Effector CD8-positive, alpha-beta T cell (primary cell): ENCODE measurements around the gene SNX2.
A peak's percentile ranks its signal among the peaks of the same experiment; 100 is the strongest.
"Not testable (repeated sequence)": the region's sequence is repeated elsewhere in the genome, so short reads cannot be mapped to it uniquely, and the experiment has no call there.

Source experiments
- DNase-seq: peaks from one replicate; lab custom pipeline; 2025; lab: John Stamatoyannopoulos, UW

The SNX2 gene

GRCh38 chr5:122844136-122844909 lies 69.4 kb downstream of the SNX2 start:
- DNase-seq: no peak

DNA sequence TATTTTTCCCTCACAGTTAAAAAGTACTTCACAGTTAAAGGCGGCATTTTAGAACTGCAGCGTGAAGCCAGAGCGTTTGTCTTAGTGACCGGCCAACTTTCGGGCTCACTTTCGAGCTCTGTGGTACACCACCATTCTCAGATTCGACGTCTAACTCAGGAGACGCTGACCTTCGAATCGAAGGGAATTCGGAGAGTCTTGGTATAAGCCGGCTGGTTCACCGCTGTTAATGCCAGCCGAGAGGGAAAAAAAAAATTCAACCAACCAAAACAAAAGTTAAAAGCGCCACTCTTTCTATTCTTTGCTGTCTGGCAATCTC lies 70.0 kb downstream of the SNX2 start:
- no peak for DNase-seq

DNA sequence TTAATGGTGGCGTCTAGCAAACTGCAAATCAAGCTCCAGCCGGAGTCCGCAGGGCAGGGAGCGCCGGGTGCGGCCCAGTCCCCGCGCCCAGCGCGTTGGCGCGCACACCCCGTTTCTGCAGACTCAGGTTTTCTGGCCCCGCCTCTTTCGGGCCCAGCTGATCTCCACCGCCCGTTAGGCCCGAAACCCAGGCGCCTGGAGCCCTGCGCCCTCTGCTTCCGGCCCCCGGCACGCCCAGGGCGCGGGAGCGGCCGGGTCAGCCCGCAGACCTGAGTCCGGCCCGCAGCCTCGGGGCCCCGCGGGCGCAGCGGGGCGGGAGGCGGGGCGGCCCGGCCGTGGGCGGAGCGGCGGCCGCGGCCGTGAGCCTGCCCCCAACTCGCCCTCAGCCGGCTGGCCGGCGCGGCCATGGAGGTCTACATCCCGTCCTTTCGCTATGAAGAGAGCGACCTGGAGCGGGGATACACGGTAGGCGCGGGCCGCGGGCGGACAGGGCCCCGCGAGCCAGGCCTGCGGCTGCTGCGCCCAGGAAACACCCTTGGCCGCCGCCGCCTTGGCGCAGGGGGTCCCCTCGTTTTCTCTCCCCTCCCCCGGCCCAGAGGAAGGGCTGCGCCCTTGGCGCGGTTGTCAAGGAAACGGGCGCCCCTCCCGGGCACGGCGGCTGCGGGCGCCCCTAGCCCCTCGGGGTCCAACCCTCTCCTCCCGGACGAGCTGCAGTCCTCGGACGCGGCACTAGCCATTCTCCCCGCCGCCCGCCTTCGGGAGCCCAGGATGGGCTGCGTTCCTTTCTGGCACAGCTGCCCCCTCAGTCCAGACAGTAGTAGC lies 70.6 kb downstream of the SNX2 start, which contains the start of gene SNX24:
Gene SNX24, plus strand, starts transcription at position 385 of the 822 bp plus-strand sequence. Its CDS starts 21 bp downstream, at position 406.
- peak; percentile 32 for DNase-seq

DNA sequence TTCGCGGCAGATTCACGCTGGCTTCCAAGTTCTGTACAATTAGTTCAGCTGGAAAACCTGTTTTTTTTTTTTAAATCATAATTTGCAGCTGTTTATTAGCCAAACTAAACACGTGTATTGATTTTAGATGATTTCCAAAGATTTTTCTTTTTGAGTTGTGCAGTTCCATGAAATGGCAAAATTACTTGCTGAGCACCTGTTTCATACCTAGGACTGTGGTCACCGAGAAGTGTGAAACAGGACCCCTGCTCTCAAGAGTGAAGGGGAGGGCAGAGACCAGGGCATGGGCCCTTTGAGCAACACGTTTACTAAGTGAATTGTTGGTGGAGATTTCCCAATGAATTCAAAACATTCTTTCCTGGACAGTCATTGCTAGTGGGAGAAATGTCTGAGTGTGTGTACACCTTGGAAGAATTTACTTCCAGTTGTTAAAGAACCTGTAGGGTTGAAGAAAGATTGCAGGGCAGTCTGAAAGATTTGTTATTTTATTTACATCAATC lies 71.2 kb downstream of the SNX2 start:
- no peak for DNase-seq

DNA sequence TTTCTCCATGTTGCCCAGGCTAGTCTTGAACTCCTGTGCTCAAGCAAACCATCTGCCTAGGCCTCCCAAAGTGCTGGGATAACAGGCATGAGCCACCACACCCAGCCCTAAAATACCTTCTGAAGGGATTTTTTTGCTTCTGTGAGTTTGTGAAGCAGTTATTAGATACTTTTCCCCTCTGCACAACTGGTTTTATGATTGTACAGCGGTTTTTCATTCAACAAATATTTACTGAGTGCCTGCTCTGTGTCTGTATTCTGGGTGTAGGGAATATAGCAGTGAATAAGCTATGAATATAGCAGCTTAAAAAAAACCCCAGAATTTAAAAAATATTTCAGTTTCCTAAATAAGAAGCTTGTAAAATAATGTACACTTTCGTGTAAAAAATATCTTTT lies 72.8 kb downstream of the SNX2 start:
- DNase-seq: no peak

DNA sequence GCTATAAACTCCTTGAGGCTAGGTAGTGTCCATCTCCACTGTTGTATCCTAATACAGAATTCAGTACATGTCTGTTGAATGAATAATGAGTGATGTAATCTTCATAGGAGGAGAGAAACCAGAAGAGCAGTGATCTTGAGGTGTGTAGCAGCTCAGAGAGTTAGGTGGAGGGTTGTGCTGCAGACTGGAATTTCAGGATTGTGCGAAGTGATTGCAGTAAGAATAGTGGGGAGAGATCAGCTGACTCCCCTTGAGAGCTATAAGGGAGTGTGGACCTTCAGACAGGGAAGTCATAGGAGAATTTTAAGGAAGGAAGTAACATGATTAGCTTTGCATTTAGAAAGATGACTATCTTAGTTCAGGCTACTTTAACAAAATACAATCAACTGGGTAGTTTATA lies 74.9 kb downstream of the SNX2 start:
- no peak for DNase-seq

DNA sequence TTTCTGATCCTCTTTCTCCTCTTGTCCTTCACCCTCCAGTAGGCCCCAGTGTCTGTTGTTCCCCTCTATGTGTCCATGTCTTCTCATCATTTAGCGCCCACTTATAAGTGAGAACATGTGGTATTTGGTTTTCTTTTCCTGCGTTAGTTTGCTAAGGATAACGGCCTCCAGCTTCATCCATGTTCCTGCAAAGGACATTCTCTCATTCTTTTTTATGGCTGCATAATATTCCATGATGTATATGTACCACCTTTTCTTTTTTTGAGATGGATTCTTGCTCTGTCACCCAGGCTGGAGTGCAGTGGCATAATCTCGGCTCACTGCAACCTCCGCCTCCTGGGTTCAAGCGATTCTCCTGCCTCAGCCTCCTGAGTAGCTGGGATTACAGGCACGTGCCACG lies 82.7 kb downstream of the SNX2 start:
- not testable (repeated sequence) for DNase-seq

DNA sequence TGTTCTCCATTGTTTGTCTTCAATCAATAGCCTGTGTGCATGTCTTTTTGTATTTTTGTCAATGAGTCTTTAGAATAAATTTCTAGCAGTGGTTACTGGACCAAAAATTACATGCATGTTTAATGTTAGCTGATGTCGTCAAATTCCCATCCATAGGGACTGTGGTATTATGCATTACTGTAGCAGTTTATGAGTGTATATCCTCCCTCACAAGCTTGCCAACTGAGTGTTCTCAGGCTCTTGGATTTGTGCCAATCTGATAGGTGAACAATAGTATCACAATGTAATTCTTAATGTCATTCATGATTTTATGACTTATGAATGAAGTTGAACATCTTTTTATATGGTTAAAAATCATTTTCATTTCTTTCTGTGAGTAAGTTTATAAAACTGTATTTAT lies 83.6 kb downstream of the SNX2 start:
- no peak for DNase-seq

GRCh38 chr5:122863240-122863639 lies 88.4 kb downstream of the SNX2 start:
- no peak for DNase-seq

DNA sequence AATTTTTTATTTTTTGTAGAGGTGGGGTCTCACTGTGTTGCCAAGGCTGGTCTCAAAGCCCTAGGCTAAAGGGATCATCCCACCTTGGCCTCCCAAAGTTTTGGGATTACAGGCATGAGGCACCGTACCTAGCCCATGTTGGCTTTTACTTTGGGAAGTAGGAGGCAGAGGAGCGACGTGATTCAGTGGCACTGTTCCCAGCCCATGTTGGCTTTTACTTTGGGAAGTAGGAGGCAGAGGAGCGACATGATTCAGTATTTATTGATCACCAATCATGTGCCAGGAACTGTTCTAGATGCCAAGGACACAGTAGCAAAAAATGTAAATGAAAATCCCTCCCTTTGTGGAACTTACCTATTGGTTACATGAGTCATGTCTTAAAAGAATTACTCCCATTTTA lies 88.8 kb downstream of the SNX2 start:
- DNase-seq: no peak

GRCh38 chr5:122864400-122864799 lies 89.5 kb downstream of the SNX2 start:
- DNase-seq: no peak

DNA sequence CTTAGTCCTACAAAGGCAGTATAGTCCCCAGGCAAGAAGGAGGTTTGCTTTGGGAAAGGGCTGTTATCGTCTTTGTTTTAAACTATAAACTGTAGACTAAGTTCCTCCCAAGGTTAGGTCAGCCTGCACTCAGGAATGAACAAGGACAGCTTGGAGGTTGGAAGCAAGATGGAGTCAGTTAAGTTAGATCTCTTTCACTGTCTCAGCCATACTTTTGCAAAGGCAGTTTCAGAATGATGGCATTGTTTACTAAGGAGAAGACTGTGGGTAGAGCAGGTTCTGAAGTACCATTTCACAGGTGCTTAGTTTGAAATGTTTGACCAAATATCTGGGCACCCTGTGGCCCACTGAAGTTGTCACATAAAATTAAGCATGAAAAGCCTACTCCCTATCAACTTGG lies 90.0 kb downstream of the SNX2 start:
- no peak for DNase-seq

GRCh38 chr5:122870219-122870856 lies 95.5 kb downstream of the SNX2 start:
- no peak for DNase-seq

DNA sequence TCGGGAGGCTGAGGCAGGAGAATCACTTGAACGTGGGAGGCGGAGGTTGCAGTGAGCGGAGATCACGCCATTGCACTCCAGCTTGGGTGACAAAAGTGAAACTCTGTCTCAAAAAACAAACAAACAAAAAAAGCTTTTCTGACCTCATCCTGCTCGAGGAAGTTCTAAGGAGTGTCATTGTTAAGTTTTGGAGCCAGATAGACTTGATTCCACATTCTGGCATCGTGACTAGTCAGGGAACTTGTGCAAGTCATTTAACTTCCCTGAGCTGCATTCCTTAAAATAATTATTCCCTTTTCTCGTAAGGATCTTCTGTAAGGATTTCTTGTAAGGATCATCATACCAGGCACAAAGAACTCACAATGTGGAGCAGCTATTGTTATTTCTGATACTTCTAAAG lies 96.8 kb downstream of the SNX2 start:
- no peak for DNase-seq

GRCh38 chr5:122874179-122874875 lies 99.4 kb downstream of the SNX2 start:
- no peak for DNase-seq

DNA sequence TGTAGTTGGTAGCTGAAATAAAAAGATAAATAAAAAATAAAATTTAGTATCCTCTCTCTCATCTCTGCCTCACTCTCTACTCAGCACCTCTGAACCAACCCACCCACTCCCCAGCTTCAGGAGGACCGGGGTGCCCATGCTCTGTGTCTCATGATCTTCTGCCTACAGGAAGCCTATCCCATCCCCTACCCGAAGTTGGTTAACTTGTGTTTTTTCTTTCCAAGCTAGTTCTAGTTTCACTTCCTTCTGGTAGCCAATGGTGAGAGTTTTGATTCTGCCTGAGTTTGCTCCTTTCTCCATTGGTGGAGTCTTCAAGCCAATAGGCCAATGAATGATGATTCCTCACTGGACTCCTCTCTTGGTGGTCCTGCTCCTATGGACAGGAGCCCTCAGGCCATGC lies 102.6 kb downstream of the SNX2 start:
- no peak for DNase-seq

DNA sequence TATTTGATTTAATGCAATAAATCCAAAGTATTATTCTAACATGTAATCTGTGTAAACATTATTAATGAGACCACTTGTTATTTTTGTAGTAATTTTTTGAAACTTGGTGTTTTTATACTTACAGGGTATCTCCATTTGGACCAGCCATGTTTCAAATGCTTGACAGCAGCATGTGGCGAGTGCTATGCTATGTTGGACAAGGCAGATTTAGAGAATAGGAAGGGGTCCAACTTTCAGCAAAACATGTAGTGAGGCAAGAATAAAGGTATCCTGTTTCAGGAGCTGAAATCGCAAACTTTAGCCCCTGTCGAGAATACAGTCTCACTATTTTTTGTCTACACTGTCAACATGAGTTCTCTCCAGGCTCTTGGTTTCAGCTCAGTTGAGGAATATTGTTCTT lies 104.2 kb downstream of the SNX2 start:
- DNase-seq: no peak
